Esophagus squamous epithelium (tissue), 4 donors: ENCODE results near the gene RABEP1.

ENCODE experiments used
- CTCF ChIP-seq, 6 experiments: fragments of 450-650 bp in 4 of 6; fragments of 200-600 bp in 2 of 6; sonication (generic) in 2 of 6; IDR thresholded peaks; one replicate each; pipeline ENCODE4 v1.5.1; 2016 to 2019; ENCODE audit warnings: antibody characterized with exemption in 6 of 6, mild to moderate bottlenecking in 4 of 6, moderate library complexity in 4 of 6
- POLR2A ChIP-seq, 4 donors: fragments of 450-650 bp; IDR thresholded peaks; one replicate each; pipeline ENCODE4 v1.6.1; 2017; ENCODE audit warnings: antibody characterized with exemption in 4 of 4, mild to moderate bottlenecking in 4 of 4, moderate library complexity in 3 of 4

- no peak for TF ChIP-seq CTCF (IDR thresholded peaks at IDR 0.05)
- no peak for TF ChIP-seq POLR2A (IDR thresholded peaks at IDR 0.05)
Measured at GRCh38 chr17:5247621-5248020, 34.5 kb upstream of the RABEP1 start.
